ENCODE measurements around the gene PSMG1. TPM values are rescaled to one million over a fixed set of nuclear protein-coding genes. Genes with fewer than 3 reads are reported as not detected.

The PSMG1 gene
- total RNA-seq, 1 donor from 2014 or later, result 35.0 TPM

GRCh38 chr21:39126486-39126806 lies 56.8 kb downstream of the PSMG1 start:
- no peak overlapping the region for H3K4me3 Mint-ChIP-seq (ENCODE audit: low read depth)
- TF ChIP-seq CTCF (IDR thresholded peaks at IDR 0.05; ENCODE audit: unreplicated experiment), result no peak
- H3K36me3 Mint-ChIP-seq (ENCODE audit: insufficient read depth), result peaks cover 3% of the 10 kb centered on the region
- H3K4me1 Mint-ChIP-seq (ENCODE audit: low read depth), result peaks cover 3% of the 10 kb centered on the region
- peaks cover 5% of the 10 kb centered on the region for H3K27me3 Mint-ChIP-seq
- no peak for DNase-seq (ENCODE audit: low spot score, unreplicated experiment)
- no peak overlapping the region for H3K27ac Mint-ChIP-seq
- peaks cover 3% of the 10 kb centered on the region for H3K9me3 Mint-ChIP-seq (ENCODE audit: low read depth)

GRCh38 chr21:39125752-39126485 lies 57.3 kb downstream of the PSMG1 start:
- peaks cover 3% of the 10 kb centered on the region for H3K36me3 Mint-ChIP-seq (ENCODE audit: insufficient read depth)
- H3K4me3 Mint-ChIP-seq (ENCODE audit: low read depth), result no peak overlapping the region
- peaks cover 3% of the 10 kb centered on the region for H3K4me1 Mint-ChIP-seq (ENCODE audit: low read depth)
- peaks cover 3% of the 10 kb centered on the region for H3K9me3 Mint-ChIP-seq (ENCODE audit: low read depth)
- H3K27ac Mint-ChIP-seq, result peak overlapping the region; percentile 82
- TF ChIP-seq CTCF (IDR thresholded peaks at IDR 0.05; ENCODE audit: unreplicated experiment), result peak; percentile 65
- H3K27me3 Mint-ChIP-seq, result peaks cover 5% of the 10 kb centered on the region
- peak; percentile 36 for DNase-seq (ENCODE audit: low spot score, unreplicated experiment)

Other genes with a start within 250 kb of the PSMG1 start
- gene BRWD1, start 130.2 kb upstream of the PSMG1 start, total RNA-seq, result 52.1 and 55.7 TPM in 2 replicates
- 596 and 597 TPM in 2 replicates for gene HMGN1, start 165.6 kb upstream of the PSMG1 start, total RNA-seq